K562 (cell line): ENCODE results near the gene MYCN.

Source experiments
- ESRRB ChIP-seq: fragments of 250-450 bp; sonication (Bioruptor Pico); IDR thresholded peaks from 2 replicates; pipeline ENCODE4 v1.5.0; 2020; ENCODE audit warnings: mild to moderate bottlenecking, moderate library complexity, borderline replicate concordance
- JUN ChIP-seq, 2 experiments: sonication (generic) in 1 of 2; formaldehyde crosslinking in 1 of 2; IDR thresholded peaks; 2 replicates each; pipeline versions ENCODE4 v1.6.1 to v1.8.0; 2012 to 2022; ENCODE audit warnings: borderline replicate concordance in 2 of 2, mild to moderate bottlenecking in 2 of 2, improper control_type of control experiment in 1 of 2, low read depth in 1 of 2, low read length in 1 of 2, missing genetic modification reagents in 1 of 2
- NR1H2 ChIP-seq: sonication (generic); formaldehyde crosslinking; IDR thresholded peaks from 2 replicates; pipeline ENCODE4 v1.4.0; 2020; ENCODE audit warnings: mild to moderate bottlenecking, missing genetic modification reagents
- ZBTB33 ChIP-seq: sonication (generic); formaldehyde crosslinking; IDR thresholded peaks from 2 replicates; pipeline ENCODE4 v1.8.1; 2023; ENCODE audit warnings: mild to moderate bottlenecking, missing genetic modification reagents

DNA sequence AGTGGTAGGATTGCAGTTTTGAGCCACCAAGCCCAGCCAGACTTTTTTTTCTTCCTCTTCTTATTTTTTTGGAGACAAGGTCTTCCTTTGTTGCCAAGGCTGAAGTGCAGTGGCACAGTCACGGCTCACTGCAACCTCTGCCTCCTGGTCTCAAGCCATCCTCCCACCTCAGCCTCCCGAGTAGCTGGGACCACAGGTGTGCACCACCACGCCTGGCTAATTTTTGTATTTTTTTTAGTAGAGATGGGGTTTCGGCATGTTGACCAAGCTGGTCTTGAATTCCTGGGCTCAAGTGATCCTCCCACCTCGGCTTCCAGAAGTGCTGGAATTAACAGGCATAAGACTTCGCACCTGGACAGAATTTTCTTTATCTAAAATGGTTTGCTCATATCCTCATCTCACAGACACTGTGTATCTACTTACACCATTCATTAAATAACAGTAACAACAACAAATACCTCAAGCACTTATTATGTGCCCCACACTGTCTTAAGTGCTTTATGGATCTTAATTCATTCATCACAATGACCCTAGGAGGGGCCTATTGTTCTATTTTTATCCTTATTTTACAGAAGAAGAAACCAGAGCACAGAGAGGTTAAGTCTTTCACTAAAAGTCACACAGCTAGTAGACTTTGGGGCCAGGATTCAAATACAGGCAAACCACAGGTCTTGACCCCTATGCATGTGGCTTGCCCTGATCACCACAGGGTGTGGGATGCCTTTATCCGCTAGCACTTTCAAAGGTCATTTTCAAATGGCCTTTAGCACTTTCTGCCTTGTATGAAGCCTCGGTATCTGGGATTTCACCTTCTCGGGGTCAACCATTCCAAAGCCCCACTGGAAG is 39.6 kb downstream of the MYCN start:
- TF ChIP-seq ESRRB (CRISPR knock-in tag) (no peak), NR1H2 (CRISPR knock-in tag) (no peak), ZBTB33 (CRISPR knock-in tag) (no peak), JUN (IDR thresholded peaks at IDR 0.05; ENCODE audit: borderline replicate concordance, low read depth, low read length) (no peak), JUN (CRISPR knock-in tag; IDR thresholded peaks at IDR 0.05; ENCODE audit: borderline replicate concordance) (no peak)
